ENCODE results near the gene BABAM2.
"Not testable (repeated sequence)": the region's sequence is repeated elsewhere in the genome, so short reads cannot be mapped to it uniquely, and the experiment has no call there.

The BABAM2 gene

DNA sequence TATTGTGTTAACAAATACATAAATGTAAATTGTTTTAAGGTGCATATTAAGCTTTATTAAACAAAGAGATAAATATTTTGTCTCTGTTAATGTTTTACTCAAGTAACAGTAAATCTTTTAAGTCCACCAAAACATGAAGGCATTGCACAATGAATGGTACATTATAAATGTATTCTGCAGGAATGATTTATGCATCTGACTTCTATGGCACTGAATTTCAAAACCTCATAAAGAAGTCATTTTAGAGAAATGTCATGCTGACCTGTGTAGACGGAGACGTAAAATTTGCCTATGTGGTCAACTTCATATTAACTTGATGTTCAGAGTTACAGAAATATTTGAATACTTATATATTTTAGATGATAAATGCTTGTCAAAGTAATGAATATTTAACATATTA, 194.7 kb downstream of the BABAM2 start:
- DNase-seq: no peak

DNA sequence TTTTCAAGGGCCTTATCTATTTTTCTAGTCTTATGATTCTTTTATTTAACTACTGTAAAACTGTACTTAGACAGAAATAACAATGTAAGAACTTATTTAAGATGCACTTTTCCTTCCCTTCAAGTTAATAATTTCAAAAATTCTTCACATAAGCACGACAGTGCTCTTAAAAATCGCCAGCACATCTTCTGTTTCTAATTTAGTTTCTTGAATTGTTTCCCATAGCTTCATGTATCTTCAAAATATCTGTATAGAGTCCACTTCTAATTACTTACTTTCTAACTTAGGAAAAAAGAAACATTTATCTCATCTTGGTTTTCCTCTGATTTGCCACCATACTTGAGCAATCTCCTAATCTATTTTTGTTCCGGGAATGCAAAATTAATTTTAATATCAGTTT, 196.1 kb downstream of the BABAM2 start:
- DNase-seq: no peak

DNA sequence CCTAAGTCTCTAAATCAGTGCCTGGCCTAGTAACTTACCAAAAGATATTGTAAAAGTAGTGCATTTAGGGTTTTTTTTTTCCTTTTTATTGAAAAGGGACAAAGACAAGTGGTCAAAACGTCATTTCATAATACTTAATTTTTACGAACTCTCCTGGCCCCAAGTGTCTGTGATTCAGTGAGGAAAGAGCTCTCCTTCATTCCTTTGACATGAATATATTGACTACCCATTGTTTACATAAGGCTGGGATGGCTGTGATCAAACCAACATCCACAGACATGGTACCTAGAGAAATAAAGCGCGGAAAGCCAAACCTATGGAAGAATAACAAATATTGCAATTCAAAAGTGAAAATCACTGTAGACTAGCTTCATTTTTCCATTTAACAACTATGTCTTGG, 198.4 kb downstream of the BABAM2 start:
- DNase-seq: no peak

DNA sequence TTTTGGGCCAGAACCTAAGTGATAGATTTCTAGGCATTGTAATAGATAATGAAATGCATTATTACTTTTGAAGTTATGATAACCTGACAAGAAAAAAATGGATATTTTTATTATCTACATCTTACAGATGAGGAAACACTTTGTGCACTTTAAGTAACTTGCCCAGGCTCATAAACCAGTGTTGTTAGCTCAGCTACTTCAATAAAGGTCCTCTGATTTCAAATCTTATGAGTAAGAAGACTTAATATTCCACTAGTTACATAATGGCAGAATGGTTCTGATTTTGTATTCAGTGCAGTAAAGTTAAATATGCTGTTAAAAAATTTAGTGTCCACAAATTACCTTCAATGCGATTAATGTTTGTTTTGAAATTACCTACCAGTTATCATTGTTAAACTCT, 199.0 kb downstream of the BABAM2 start:
- no peak for DNase-seq

DNA sequence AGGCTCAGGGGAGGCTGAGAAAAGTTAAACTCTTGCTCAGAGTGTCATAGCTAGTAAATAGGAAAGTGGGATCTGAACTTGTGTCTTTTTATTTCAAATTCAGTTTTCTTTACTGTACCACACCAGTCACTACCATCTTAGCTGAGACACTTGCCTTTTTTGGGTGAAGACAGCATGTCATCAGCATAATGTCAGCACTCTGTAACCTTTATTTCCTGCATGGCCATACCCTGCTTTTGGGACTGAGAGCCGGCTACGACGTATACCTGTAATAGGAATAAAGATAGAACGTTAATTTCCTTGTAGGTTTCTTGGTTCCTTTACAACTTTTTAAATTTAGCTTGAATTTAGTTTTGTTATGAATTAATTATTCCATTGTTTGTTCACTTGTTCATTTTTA, 202.8 kb downstream of the BABAM2 start:
- DNase-seq: no peak

DNA sequence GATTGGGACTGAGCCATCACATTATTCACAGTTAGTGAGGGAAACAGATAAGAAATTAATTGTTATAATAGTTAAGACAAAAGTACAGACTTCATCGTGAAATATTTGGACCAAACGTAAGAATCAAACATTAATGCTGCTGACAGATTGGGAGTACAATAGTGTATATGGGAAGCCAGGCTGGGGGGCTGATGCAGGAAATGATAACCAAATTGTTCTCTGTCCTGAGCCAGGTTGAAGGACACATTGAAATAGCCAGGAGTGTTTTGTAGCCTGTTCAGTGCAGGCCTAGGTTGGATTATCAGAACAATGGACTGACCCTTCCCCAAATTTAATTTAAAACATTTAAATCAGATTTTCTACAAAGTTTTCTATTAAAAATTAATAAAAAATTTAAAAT, 203.2 kb downstream of the BABAM2 start:
- no peak for DNase-seq

DNA sequence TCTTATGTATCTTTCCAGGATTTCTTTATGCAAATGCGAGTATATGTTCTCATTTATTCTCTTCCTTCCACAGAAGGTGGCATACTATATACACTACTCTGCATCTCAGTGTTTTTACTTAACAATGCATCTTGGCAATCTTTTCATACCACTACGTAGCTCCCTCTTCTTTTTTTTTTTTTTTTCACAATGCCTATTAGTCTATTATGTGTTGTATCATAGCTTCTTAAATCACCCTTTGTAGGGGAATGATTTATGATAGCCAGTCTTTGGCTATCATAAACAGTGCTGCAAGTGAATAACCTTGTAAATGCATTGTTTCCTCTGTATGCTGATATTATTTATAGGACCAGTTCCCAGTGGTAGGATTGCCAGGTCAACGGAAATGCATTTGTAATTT, 204.2 kb downstream of the BABAM2 start:
- DNase-seq: no peak

DNA sequence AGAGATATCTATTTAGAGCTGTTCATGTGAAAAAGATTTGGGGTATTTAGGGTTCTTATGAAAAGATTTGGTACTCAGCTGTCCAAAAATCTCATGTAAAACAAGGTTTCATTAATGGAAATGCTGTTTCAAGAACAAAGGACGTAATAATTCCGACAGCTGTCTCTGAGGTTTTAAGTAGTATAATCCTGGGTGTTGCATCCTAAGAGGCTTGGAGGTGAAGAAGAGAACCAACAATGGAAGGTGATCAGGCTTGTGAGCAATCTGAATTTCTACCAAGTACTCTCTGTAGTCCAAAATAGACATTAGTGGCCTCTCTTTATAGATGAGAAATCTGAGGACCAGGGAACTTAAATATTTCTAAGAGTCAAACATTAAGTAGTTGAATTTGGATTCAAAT, 205.1 kb downstream of the BABAM2 start:
- no peak for DNase-seq

DNA sequence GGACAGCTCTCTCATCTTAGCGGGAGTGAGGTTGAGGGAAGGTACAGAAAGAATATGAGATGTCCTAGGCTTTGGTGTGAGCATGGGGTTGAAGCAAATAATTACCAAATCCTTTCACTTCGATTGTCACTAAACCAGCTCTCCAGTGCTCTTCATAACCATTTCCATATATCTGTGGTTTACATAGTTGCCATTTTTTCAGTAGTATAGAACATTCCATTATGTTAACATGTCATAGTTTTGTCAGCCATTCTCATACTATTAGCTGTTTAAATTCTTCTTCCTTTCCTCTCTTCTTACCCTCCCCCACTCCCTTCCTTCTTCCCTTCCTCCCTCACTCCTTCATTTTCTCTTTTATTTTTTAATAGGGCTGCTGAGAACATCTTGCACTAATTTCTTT, 205.9 kb downstream of the BABAM2 start:
- no peak for DNase-seq

DNA sequence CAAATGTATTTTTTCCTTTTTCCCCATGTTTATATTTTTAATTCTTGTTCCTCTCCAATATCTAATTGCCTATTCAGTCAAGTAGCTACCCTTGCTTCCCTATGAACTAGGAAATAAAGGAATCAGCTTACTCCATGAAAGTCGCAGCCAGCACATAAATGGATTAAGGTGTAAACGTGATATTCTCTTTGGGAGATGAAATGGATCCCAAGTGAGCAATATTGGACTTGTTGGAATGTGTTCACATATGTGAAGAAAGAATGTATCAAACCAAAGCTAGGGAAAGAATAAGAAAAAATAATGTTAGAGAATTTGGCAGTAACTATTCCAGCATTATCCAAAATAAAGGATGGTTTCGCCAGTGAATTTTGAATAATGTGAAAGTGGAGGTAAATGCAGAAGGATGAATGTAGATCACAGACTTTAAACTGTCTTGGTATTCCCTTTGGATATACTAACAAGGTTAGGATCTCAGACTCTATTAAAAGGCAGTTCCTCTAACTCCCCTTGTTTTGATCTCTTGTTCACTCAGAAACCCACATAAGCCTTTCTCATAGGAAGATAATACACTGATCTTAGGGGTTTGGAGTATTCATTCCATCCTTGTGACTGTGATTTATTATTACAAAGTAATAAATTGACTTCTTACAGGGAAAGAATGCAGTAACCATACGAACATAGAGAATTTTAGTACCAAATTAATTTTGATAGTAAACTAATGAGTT, 208.1 kb downstream of the BABAM2 start:
- DNase-seq: no peak

DNA sequence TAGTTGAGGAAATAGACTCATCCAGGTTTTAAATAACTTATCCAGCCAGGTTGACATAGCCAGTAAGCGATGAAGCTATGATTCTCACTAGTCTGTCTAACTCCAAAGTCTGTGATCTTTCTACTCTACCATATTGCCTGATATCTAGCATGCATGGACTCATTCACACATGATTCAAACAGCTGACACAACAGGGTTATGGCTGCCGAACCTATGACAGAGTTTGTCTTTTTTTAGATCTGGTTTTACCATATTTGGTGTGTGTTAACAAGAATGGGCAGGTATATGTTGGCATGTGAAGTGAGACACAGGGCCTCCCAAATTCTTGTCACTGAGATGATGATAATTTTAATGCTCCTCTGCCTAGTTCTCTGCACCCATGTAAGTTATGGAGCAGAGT, 210.6 kb downstream of the BABAM2 start:
- DNase-seq: no peak

DNA sequence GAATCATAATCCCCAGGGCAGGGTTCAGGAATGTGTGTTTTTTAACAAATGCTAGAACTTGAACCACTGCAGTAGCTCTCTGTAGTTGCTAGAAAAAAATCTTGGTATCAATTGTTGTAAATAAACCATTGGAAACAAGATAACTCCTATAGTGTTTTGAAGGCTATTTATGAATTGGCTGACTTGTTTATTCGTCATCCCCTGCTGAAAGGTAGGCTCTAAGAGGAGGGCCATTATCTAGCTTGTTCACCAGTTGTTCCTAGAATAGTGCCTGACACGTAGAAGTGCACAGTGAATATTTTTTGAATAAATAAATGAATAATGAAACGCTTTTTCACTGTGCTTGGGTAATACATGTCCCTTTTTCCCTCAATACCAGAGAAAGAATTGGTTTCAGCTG, 211.4 kb downstream of the BABAM2 start:
- DNase-seq: no peak

DNA sequence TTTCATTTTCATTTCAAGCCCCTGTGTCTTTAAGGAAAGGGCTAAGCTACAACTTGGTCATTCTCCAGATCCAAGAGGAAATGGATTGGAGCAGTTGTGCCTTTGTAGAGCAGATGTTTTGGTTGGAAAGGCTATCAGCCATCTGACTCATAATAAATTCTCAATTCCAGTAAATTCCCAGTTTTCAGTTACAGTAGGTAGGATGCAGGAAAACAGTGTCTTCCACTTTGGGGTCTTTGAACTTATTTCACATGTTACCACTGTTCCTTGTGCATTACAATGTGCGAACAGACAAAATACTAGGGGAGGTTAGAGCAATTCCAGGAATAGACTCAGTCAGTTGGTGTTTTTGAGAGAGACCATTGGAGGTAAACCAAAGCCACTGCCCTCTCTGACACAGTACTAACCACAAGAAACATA, 211.9 kb downstream of the BABAM2 start:
- no peak for DNase-seq

DNA sequence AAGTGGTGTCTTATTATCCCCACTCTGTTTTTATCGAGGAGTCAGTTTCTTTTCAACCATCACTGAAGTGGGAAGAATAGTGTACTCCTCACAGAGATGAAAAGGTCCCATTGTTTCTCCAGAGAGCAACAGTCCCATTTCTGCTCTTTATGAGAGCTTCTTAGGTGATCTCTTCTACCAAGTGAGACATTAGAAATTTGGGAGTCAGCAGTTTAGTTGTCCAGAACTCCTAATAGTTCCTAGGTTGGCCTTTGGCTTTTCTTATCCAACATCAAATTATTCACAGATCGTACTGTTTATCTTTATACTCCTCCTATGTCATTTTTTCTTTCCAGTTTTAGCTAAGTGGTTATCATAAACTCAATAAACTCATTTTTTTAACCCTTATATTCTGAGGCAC, 213.1 kb downstream of the BABAM2 start:
- no peak for DNase-seq

DNA sequence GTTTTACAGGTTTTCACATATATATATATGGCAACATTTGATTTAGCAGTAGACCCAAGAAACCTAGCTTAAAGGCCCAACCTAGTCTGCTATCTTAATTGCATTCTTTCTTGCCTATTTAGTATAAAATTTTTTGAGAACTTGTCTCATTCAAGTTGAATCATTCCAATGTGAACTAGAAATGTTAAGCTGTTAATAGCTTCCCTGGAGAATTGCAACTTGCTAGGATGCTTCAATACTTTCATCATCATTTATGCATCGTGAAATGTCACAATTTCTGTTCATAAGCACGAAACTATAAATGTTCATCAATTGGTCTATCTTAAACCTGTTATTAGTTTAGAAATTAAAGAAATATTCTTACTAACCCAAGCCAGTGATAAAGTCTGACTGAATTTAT, 217.6 kb downstream of the BABAM2 start:
- no peak for DNase-seq

DNA sequence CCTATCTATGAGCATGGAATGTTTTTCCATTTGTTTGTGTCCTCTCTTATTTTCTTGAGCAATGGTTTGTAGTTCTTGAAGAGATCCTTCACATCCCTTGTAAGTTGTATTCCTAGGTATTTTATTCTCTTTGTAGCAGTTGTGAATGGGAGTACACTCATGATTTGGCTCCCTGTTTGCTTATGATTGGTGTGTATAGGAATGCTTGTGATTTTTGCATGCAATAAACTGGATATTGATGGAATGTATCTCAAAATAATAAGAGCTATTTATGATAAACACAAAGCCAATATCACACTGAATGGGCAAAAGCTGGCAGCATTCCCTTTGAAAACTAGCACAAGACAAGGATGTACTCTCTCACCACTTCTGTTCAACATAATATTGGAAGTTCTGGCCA, 223.2 kb downstream of the BABAM2 start:
- DNase-seq: not testable (repeated sequence)

DNA sequence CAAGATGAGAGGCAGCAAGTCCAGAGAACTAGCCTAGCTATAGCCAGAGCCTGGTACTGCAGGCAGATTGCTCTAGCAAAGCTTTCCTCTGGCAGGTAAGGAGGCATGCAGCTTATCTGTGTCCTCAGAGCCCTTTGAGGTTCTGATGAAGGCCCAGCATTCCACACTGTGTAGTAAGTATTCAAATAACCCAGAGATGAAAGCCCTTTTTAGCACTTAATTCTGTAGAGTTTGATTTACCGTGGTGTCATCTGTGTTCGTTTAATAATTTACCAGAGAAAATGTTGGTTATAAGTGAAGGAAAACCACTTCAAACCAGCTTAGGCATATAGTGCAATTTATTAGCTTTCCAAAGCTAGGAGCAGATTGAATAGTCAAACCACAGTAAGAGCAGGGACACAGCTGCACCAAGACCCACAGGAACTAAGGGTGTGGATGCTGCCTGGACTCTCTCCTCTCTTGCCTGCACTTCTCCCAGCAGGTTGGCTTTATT, 226.6 kb downstream of the BABAM2 start:
- DNase-seq: no peak

DNA sequence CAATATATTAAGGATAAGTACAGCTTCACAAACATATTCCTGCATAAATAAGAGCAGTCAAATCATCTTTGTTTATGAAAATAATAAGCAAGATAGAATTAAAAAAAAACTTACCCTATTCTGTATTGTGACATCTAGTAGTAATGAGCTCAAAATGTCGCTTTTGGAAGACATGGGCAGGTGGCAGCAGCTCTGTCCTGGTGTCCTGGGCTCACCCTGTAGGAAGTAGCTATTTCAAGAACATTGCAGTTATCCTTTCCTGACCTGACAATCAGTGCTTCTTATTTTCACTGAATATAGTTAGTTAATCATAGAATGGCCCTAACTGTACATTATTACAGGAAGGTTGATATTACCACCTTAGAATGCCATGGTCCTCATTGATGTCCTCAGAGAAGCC, 229.1 kb downstream of the BABAM2 start:
- DNase-seq: no peak

DNA sequence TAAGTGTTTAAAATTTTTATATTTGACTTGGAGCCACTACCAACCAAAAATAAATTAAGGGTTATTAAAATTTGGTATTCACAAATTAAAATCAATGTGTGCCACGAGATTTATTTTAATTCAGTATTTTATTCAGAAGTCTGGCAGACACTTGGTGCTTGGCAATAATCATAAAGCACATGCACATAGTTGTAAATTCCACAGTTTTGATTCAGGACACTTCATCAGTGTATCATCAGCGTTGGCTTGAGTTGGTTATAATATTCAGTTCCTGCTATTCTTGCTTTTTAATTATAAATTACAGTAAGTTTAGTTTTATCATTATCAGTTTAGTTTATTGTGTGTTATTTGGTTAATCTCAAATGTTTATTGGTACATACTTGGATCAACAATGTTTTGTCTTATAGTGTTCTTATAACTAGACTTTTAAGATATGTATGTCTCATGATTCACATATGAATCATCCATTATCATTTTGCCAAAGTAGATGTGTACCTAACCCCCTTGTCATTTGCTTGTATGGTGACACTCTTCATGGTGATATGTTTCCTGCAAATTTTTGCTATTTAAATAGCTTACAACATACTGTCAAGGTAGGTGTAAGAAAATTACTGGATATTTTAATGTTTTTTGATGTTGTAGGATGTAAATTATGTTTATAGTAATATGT, 237.9 kb downstream of the BABAM2 start:
- DNase-seq: no peak

DNA sequence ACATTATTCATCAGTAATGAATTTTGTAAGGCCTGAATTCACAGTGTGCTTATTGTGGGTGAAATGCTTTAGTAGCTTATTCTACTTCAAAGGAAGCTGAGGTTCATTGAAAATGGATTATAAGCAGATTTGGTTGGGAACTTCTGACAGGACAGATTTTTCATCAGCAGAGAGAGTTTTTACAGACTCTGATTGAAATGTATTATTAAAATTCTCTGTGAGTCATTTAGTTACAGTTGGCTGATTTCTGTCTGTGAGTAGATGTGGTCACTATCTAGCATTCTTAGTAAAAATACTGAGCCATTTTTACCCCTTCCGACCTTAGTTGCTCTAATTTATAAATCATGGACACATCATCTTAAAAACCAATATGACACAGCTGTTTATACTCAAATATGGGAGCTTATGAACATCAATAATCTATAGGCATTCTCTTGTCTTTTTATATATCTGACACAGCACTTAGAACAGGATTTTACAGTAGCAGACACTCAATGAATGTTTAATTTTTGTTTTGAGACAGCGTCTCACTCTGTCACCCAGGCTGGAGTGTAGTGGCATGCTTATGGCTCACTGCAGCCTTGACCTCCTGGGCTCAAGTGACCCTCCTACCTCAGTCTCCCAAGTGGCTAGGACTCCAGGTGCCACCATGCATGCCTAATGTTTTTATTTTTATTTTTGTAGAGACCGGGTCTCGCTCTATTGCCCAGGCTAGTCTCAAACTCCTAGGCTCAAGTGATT, 239.6 kb downstream of the BABAM2 start:
- no peak for DNase-seq

DNA sequence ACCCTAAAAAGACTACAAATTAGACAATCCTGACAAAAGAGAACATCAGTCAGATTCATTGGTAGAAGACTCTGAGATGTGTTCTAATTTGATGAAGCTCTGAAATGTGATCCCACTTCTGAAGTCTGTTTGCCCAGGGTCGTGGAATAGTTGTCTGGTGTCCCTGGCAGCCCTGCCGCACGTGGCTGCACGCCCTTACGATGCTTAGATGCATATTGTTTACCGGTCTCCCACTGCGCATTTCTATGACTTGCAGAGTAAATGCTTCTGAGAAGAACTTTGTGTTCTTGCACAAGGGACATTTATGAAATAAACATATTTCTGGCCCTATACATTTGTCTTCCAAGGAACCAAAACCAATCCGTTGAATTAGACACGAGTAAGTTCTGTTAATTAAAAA, 243.2 kb downstream of the BABAM2 start:
- no peak for DNase-seq

DNA sequence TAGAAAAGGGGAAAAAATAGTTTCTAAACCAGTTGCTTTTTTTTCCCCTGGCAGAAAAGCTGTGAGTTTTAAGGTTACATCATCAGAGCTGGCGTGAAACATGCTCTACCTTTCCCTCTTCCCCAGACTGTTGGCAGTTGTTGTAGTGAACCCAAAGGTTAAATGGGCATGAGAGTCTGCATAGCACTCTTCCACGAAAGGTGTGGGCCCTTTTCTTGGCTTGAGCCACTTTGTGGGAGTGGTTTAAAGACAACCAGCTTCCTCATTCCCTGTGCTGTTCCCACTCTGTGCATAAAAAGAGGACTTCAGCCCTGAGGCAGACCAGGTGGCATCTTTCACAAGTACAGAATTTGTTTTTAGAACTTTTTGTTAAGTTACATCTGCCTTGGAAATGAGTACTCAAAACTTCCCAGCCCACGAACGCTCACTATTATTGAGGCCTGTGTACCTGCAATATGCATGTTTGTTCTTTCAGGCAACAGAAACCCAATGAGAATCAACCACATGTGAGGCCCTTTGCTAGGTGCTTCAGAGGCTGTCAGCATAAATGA, 243.8 kb downstream of the BABAM2 start:
- DNase-seq: no peak

DNA sequence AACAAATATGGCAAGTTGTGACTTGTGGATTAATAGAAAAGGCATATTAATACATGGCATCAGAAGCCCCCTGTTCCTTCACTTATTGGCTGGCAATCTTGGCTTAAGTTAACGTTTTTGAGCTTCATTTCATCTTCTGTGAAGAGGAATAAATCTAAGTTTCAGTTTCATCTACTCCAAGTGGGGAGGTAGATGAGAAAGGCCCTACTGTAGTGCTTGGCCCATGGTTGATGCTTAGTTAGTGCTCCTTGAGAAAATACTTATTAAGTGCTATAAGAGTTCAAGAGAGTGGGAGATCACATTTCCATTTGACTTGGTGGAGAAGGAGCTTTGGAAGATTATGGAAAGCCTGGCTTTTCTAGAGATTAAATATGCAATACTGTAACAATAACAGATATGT, 244.3 kb downstream of the BABAM2 start:
- DNase-seq: no peak

DNA sequence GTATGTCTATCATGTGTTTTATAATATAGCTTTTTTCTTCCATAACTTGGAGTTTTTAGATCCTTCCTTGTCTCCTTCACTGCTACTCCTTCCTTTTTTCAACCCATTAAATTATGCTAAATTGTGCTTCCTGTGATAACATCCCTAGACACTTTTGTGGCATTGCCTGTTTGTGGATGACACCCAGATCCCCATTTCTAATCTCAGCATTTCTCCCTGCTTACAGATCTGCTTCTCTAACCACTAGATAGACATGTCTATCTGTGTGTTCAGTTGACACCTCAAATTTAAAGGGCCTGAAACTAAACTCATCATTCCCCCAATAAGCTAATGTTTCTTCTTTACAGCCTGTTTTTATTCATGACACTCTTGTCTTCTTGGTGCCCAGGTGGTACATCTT, 244.8 kb downstream of the BABAM2 start:
- no peak for DNase-seq
